HEK293 (cell line): Measurements from ENCODE around the gene CNTNAP1.

Source experiments
- KLF16 ChIP-seq: fragments of 450-650 bp; formaldehyde crosslinking; IDR thresholded peaks from 2 replicates; pipeline ENCODE4 v1.5.1; 2017; ENCODE audit warnings: missing biosample characterization, missing genetic modification characterization
- MYNN ChIP-seq: fragments of 450-650 bp; formaldehyde crosslinking; IDR thresholded peaks from 2 replicates; pipeline ENCODE4 v1.5.1; 2016; ENCODE audit warnings: missing biosample characterization, missing genetic modification characterization, borderline replicate concordance
- ZBTB1 ChIP-seq: fragments of 450-650 bp; formaldehyde crosslinking; IDR thresholded peaks from 2 replicates; pipeline ENCODE4 v1.5.1; 2016; ENCODE audit warnings: missing biosample characterization, missing genetic modification characterization
- ZNF121 ChIP-seq: fragments of 450-650 bp; formaldehyde crosslinking; IDR thresholded peaks from 2 replicates; pipeline ENCODE4 v1.5.1; 2016; ENCODE audit warnings: missing biosample characterization, missing genetic modification characterization
- ZNF133 ChIP-seq: fragments of 450-650 bp; formaldehyde crosslinking; IDR thresholded peaks from 2 replicates; pipeline ENCODE4 v1.5.1; 2016; ENCODE audit warnings: missing biosample characterization, missing genetic modification characterization
- ZNF221 ChIP-seq: fragments of 450-650 bp; formaldehyde crosslinking; IDR thresholded peaks from 2 replicates; pipeline ENCODE4 v1.5.1; 2017; ENCODE audit warnings: missing biosample characterization, missing genetic modification characterization, borderline replicate concordance
- ZNF24 ChIP-seq: fragments of 450-650 bp; formaldehyde crosslinking; IDR thresholded peaks from 2 replicates; pipeline ENCODE4 v1.5.1; 2016; ENCODE audit warnings: missing biosample characterization, missing genetic modification characterization
- ZNF274 ChIP-seq, 2 experiments: fragments of 200-500 bp in 1 of 2; fragments of 450-650 bp in 1 of 2; sonication (Bioruptor generic) in 1 of 2; formaldehyde crosslinking in 1 of 2; IDR thresholded peaks; 2 replicates each; pipeline versions ENCODE4 v1.5.1 to v1.6.1; 2014 to 2016; ENCODE audit warnings: borderline replicate concordance in 1 of 2, inconsistent platforms in 1 of 2, low read length in 1 of 2, missing biosample characterization in 1 of 2, missing genetic modification characterization in 1 of 2
- ZNF488 ChIP-seq: fragments of 450-650 bp; formaldehyde crosslinking; IDR thresholded peaks from 2 replicates; pipeline ENCODE4 v1.5.1; 2016; ENCODE audit warnings: missing biosample characterization, missing genetic modification characterization
- ZNF513 ChIP-seq: fragments of 450-650 bp; IDR thresholded peaks from 2 replicates; pipeline ENCODE4 v1.5.1; 2018; ENCODE audit warnings: missing biosample characterization, missing genetic modification characterization
- ZNF600 ChIP-seq: fragments of 450-650 bp; formaldehyde crosslinking; IDR thresholded peaks from 2 replicates; pipeline ENCODE4 v1.5.1; 2016; ENCODE audit warnings: missing biosample characterization, missing genetic modification characterization

GRCh38 chr17:42669977-42670788 is 12.1 kb upstream of the CNTNAP1 start:
- TF ChIP-seq ZNF513 (tag by site-specific recombination) (no peak), KLF16 (no peak), ZNF274 (IDR thresholded peaks at IDR 0.05; ENCODE audit: low read length) (no peak), ZNF274 (tag by site-specific recombination; IDR thresholded peaks at IDR 0.05; ENCODE audit: borderline replicate concordance) (no peak), ZBTB1 (tag by site-specific recombination) (no peak), ZNF121 (tag by site-specific recombination) (no peak), MYNN (tag by site-specific recombination) (no peak), ZNF488 (tag by site-specific recombination) (no peak), ZNF24 (tag by site-specific recombination) (no peak), ZNF600 (tag by site-specific recombination) (no peak), ZNF221 (tag by site-specific recombination) (no peak), ZNF133 (tag by site-specific recombination) (no peak)
